ENCODE data around the gene GRIK2. TPM values are rescaled to one million over a fixed set of nuclear protein-coding genes. Genes with fewer than 3 reads are reported as not detected.

The GRIK2 gene
- total RNA-seq, 1 experiment from 2014 or later: 0.61 TPM

DNA sequence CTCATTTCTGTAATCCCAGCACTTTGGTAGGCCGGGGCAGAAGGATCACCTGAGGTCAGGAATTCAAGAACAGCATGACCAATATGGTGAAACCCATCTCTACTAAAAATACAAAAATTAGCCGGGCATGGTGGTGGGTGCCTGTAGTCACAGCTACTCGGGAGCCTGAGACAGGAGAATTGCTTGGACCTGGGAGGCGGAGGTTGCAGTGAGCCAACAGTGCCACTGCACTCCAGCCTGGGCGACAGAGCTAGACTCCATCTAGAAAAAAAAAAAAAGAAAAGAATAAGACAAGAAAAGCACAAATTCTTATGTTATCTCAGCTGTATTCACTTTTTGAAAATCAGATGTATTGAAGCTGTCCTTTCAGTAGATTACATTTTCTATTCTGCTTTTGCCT, 289.4 kb downstream of the GRIK2 start:
- no peaks in the 10 kb centered on the region for H4K20me1 ChIP-seq (ENCODE audit: insufficient read depth)
- H3K9me3 ChIP-seq (ENCODE audit: insufficient read depth, low read depth): no peaks in the 10 kb centered on the region
- no peak overlapping the region for H3K27ac ChIP-seq
- no peaks in the 10 kb centered on the region for H3K27me3 ChIP-seq (ENCODE audit: insufficient read depth, low read depth)
- no peaks in the 10 kb centered on the region for H3F3A ChIP-seq (ENCODE audit: insufficient read depth, low read depth)
- ChIA-PET CTCF (no interaction called here), POLR2A (ENCODE audit: unreplicated experiment) (no interaction called here)
- no peak for DNase-seq
- H3K9me2 ChIP-seq (ENCODE audit: insufficient read depth): no peaks in the 10 kb centered on the region
- H2AFZ ChIP-seq: no peak overlapping the region
- TF ChIP-seq EZH2 (IDR thresholded peaks at IDR 0.05; ENCODE audit: low read depth) (no peak), CTCF (conservative IDR thresholded peaks at IDR 0.05) (no peak)
- H3K4me1 ChIP-seq (replicated peaks; ENCODE audit: insufficient read depth): no peaks in the 10 kb centered on the region
- H3K4me2 ChIP-seq: no peak overlapping the region
- no TSS peak for BruUV-seq (replicated peaks)
- H3K79me2 ChIP-seq (ENCODE audit: low read depth): no peaks in the 10 kb centered on the region
- no peak overlapping the region for H3K4me3 ChIP-seq
- intact Hi-C loops (cut with micrococcal nuclease; ENCODE audit: unreplicated experiment): no loop called here
- H3K36me3 ChIP-seq (ENCODE audit: low read depth): no peaks in the 10 kb centered on the region

GRCh38 chr6:101683884-101684283, 290.4 kb downstream of the GRIK2 start:
- no peaks in the 10 kb centered on the region for H4K20me1 ChIP-seq (ENCODE audit: insufficient read depth)
- no peak for DNase-seq
- no peaks in the 10 kb centered on the region for H3F3A ChIP-seq (ENCODE audit: insufficient read depth, low read depth)
- TF ChIP-seq CTCF (conservative IDR thresholded peaks at IDR 0.05) (no peak), EZH2 (IDR thresholded peaks at IDR 0.05; ENCODE audit: low read depth) (no peak)
- H3K9me2 ChIP-seq (ENCODE audit: insufficient read depth): no peaks in the 10 kb centered on the region
- H3K79me2 ChIP-seq (ENCODE audit: low read depth): no peaks in the 10 kb centered on the region
- H3K9me3 ChIP-seq (ENCODE audit: insufficient read depth, low read depth): no peaks in the 10 kb centered on the region
- H3K4me1 ChIP-seq (replicated peaks; ENCODE audit: insufficient read depth): no peaks in the 10 kb centered on the region
- intact Hi-C loops (cut with micrococcal nuclease; ENCODE audit: unreplicated experiment): no loop called here
- BruUV-seq (replicated peaks): no TSS peak
- H3K27me3 ChIP-seq (ENCODE audit: insufficient read depth, low read depth): no peaks in the 10 kb centered on the region
- POLR2A ChIA-PET (ENCODE audit: unreplicated experiment): no interaction called here
- no peak overlapping the region for H3K27ac ChIP-seq
- no peak overlapping the region for H3K4me3 ChIP-seq
- no peaks in the 10 kb centered on the region for H3K36me3 ChIP-seq (ENCODE audit: low read depth)
- no peak overlapping the region for H2AFZ ChIP-seq
- CTCF ChIA-PET: no interaction called here
- no peak overlapping the region for H3K4me2 ChIP-seq

GRCh38 chr6:101686653-101687052, 293.1 kb downstream of the GRIK2 start:
- no peak for DNase-seq
- intact Hi-C loops (cut with micrococcal nuclease; ENCODE audit: unreplicated experiment): no loop called here
- no peaks in the 10 kb centered on the region for H3K4me1 ChIP-seq (replicated peaks; ENCODE audit: insufficient read depth)
- H3K9me3 ChIP-seq (ENCODE audit: insufficient read depth, low read depth): no peaks in the 10 kb centered on the region
- BruUV-seq (replicated peaks): no TSS peak
- 0 out of 2 replicates have a peak, but pooled peaks cover 3% of the 10 kb centered on the region for H3K9me2 ChIP-seq (ENCODE audit: insufficient read depth)
- POLR2A ChIA-PET (ENCODE audit: unreplicated experiment): no interaction called here
- no peak overlapping the region for H3K27ac ChIP-seq
- no peaks in the 10 kb centered on the region for H3K27me3 ChIP-seq (ENCODE audit: insufficient read depth, low read depth)
- no peaks in the 10 kb centered on the region for H4K20me1 ChIP-seq (ENCODE audit: insufficient read depth)
- no peaks in the 10 kb centered on the region for H3K36me3 ChIP-seq (ENCODE audit: low read depth)
- CTCF ChIA-PET: no interaction called here
- no peak overlapping the region for H2AFZ ChIP-seq
- no peak overlapping the region for H3K4me3 ChIP-seq
- no peak overlapping the region for H3K4me2 ChIP-seq
- no peaks in the 10 kb centered on the region for H3K79me2 ChIP-seq (ENCODE audit: low read depth)
- no peaks in the 10 kb centered on the region for H3F3A ChIP-seq (ENCODE audit: insufficient read depth, low read depth)
- TF ChIP-seq CTCF (conservative IDR thresholded peaks at IDR 0.05) (no peak), EZH2 (IDR thresholded peaks at IDR 0.05; ENCODE audit: low read depth) (no peak)

Measured in PC-9 (cell line).